ENCODE measurements around the gene SLIT3. TPM values are rescaled to one million over a fixed set of nuclear protein-coding genes. Genes with fewer than 3 reads are reported as not detected.

SLIT3 gene
- total and polyA plus RNA-seq, 9 of the 15 experiments (the other 6 are each of a cell fraction or from before 2014, with no cell fraction given) = 0.01 to 0.04 TPM; not detected in 7

DNA sequence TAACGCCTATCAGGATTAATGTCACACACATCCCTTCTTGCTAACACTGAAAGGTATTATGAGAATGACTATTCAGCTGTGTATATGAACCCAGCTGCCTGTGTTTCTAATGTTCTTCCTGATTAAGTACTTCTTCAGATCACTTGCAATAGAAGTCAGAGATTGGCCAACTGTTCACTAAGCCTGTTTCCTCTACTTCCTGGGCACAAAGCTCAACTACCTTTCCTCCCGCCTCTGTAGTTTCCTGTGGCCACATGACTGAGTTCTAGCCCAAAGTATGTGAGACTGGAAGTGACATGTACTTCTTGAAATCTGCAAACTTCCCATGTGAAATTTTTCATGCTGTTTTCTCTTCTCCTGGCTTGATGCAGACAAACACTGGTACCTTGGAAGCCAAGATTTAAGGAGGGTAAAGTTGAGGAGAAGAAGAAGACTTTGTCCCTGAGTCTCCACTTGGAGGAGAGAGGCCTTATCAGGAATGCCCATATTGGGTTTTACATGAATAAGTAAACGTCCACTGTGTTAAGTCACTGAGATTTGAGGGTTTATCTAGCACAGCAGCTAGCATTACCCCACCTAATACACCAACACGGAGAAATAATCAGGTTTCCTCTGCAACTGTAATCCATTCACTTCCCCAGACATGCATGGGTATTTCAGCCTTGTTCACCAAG, 58.6 kb downstream of the SLIT3 start (continued):
- TF ChIP-seq HMG20B (CRISPR knock-in tag; IDR thresholded peaks at IDR 0.05) = no peak
- TF ChIP-seq ZNF561 (CRISPR knock-in tag; conservative IDR thresholded peaks at IDR 0.05) = no peak
- TF ChIP-seq ZNF263 (CRISPR knock-in tag; IDR thresholded peaks at IDR 0.05; ENCODE audit: borderline replicate concordance) = no peak
- no peak for TF ChIP-seq ZFP36 (IDR thresholded peaks at IDR 0.05; ENCODE audit: low read depth, low read length, partially characterized antibody)

DNA sequence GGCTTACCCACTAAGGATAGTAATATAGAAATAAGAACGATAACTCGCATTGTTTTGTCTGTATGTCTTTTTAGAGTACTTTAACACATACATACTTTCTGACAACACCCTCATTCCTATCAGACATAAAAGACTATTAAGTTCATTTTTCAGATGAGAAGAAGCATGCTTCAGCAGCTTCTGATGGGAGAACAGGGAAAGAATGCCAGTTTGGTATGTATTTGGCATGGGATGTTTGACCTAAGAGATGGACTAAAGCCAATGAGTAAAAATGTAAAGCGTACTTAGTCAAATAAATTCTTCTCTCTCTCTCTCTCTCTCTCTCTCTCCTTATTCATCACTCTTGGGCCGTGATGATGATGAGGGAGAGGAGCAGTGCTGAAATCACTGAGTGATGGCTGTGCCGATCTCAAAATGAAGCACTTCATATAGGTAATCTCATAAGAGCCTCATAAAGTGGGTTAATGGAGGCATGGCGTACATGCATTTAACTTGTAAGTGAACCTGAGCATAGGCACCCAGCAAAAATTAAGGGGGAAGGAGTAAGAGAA, 71.5 kb downstream of the SLIT3 start:
- Histone ChIP-seq H3K27ac (ENCODE audit: extremely low read depth, low read depth, low read length) (no peak overlapping the region), H3K36me3 (ENCODE audit: control insufficient read depth, insufficient read depth, low read length) (no peaks in the 10 kb centered on the region), H3K9ac (ENCODE audit: insufficient read depth in 1 of 2, low read depth in 2 of 2, low read length in 2 of 2) (no peak overlapping the region), H3K4me3 (no peak overlapping the region), H3K79me2 (ENCODE audit: control insufficient read depth, insufficient read depth, low read length) (no peaks in the 10 kb centered on the region), H3K9me3 (replicated peaks; ENCODE audit: control insufficient read depth, insufficient read depth, low read depth, low read length) (no peaks in the 10 kb centered on the region), H2AFZ (ENCODE audit: low read depth, low read length) (no peak overlapping the region), H3K4me1 (replicated peaks in 1 of 2; ENCODE audit: control insufficient read depth in 2 of 2, insufficient read depth in 2 of 2, low read length in 2 of 2) (no peaks in the 10 kb centered on the region), H3K27me3 (ENCODE audit: control insufficient read depth in 2 of 2, insufficient read depth in 2 of 2, low read length in 2 of 2) (no peaks in the 10 kb centered on the region; a peak in 1 of 5 replicates), H4K20me1 (replicated peaks; ENCODE audit: control insufficient read depth, insufficient read depth, low read length) (no peaks in the 10 kb centered on the region), H3K9me1 (ENCODE audit: control insufficient read depth, insufficient read depth, low read length) (no peaks in the 10 kb centered on the region), H3K4me2 (ENCODE audit: insufficient read depth, low read length) (no peak overlapping the region)
- ATAC-seq (no peak), FAIRE-seq (no peak), DNase-seq (ENCODE audit: extremely low read depth in 1 of 4, low spot score in 3 of 4) (no peak)
- POLR2A ChIA-PET = no interaction called here
- no peak for TF ChIP-seq CBFB (CRISPR knock-in tag; IDR thresholded peaks at IDR 0.05)
- TF ChIP-seq, protein P1, sequence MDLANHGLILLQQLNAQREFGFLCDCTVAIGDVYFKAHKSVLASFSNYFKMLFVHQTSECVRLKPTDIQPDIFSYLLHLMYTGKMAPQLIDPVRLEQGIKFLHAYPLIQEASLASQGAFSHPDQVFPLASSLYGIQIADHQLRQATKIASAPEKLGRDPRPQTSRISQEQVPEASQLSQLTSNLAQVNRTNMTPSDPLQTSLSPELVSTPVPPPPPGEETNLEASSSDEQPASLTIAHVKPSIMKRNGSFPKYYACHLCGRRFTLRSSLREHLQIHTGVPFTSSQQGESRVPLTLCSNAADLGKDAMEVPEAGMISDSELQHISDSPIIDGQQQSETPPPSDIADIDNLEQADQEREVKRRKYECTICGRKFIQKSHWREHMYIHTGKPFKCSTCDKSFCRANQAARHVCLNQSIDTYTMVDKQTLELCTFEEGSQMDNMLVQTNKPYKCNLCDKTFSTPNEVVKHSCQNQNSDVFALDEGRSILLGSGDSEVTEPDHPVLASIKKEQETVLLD (IDR thresholded peaks at IDR 0.05) = no peak
- TF ChIP-seq TGIF2 (CRISPR knock-in tag; IDR thresholded peaks at IDR 0.05) = no peak
- intact Hi-C loops (cut with micrococcal nuclease) = no loop called here
- in situ Hi-C loops (cut with MboI) = no loop called here
- no TSS peak for BruUV-seq (replicated peaks)
- WGBS (ENCODE audit: insufficient coverage, low coverage, missing lambda C conversion rate) = 2% methylated on average over 6 of the region's 6 CpGs
- CTCF ChIA-PET (ENCODE audit: low intra/inter-chr PET ratio) = no interaction called here
